Small intestine (tissue), 7 donors: Measurements from ENCODE around the gene HYAL3. TPM values are rescaled to one million over a fixed set of nuclear protein-coding genes. Genes with fewer than 3 reads are reported as not detected.

ENCODE experiments used
- DNase-seq, 2 donors: peaks; one replicate each; pipeline versions ENCODE4 v3.0.0 to v3.0.0-alpha.2; 2013
- FAIRE-seq: peaks from 2 replicates; lab custom pipeline; 2012; peaks lifted over from hg19 to GRCh38; lab: Jason Lieb, UNC
- H3K27ac ChIP-seq, 3 donors: one replicate each; pipeline ENCODE4 v1.5.1; 2013; ENCODE audit warnings: low read length in 2 of 3, mild to moderate bottlenecking in 2 of 3, control low read depth in 1 of 3, inconsistent platforms in 1 of 3, low read depth in 1 of 3, moderate library complexity in 1 of 3
- H3K27me3 ChIP-seq, 3 donors: one replicate each; pipeline ENCODE4 v1.6.1; 2013; ENCODE audit warnings: low read length in 3 of 3, inconsistent platforms in 1 of 3; ENCODE audit not compliant: control insufficient read depth in 3 of 3, insufficient read depth in 3 of 3
- H3K36me3 ChIP-seq, 3 donors: one replicate each; pipeline ENCODE4 v1.6.1; 2013; ENCODE audit warnings: low read length in 3 of 3, inconsistent platforms in 1 of 3, low read depth in 1 of 3, mild to moderate bottlenecking in 1 of 3, moderate library complexity in 1 of 3; ENCODE audit not compliant: control insufficient read depth in 3 of 3, insufficient read depth in 2 of 3
- H3K4me1 ChIP-seq, 3 donors: one replicate each; pipeline ENCODE4 v1.6.1; 2013; ENCODE audit warnings: low read length in 2 of 3, inconsistent platforms in 1 of 3, low read depth in 1 of 3, mild to moderate bottlenecking in 1 of 3, moderate library complexity in 1 of 3; ENCODE audit not compliant: control insufficient read depth in 3 of 3, insufficient read depth in 2 of 3
- H3K4me3 ChIP-seq, 3 donors: one replicate each; pipeline ENCODE4 v1.5.1; 2013; ENCODE audit warnings: low read length in 3 of 3, control low read depth in 1 of 3, inconsistent platforms in 1 of 3, low read depth in 1 of 3, mild to moderate bottlenecking in 1 of 3, moderate library complexity in 1 of 3
- H3K9me3 ChIP-seq, 2 donors: one replicate each; pipeline ENCODE4 v1.6.1; 2013; ENCODE audit warnings: low read depth in 1 of 2, low read length in 1 of 2; ENCODE audit not compliant: control insufficient read depth in 2 of 2, insufficient read depth in 1 of 2
- WGBS, 3 donors: extraction: QIAGEN DNeasy Blood & Tissue Kit; methylation state at CpG; one replicate each; pipeline ENCODE4 v1.1.7; 2013; 5-methylcytosine and 5-hydroxymethylcytosine counted together
- polyA plus RNA-seq, 4 donors: library from polyadenylated mRNA; stranded (reverse) in 3 of 4; unstranded in 1 of 4; fragments of 200-250 nt in 3 of 4; fragments of 120-200 nt in 1 of 4; gene quantifications; one replicate each; pipeline versions ENCODE4 v1.2.1 to v1.2.3, GENCODE V29; 2013
- donor health status: healthy with polysubstance abuse.
- donor health status: control.
- donor health status: control.
- donor health status: Bipolar disorder and iron deficiency.
- donor health status: healthy.

HYAL3 gene
- polyA plus RNA-seq, 4 donors: 1.6 to 4.1 (median 2.5) TPM

GRCh38 chr3:50333744-50334328 lies 34.6 kb upstream of the HYAL3 start:
- DNase-seq (no peak), FAIRE-seq (no peak)
- H3K9me3 ChIP-seq: no peaks in the 10 kb centered on the region
- H3K4me1 ChIP-seq: peaks cover 0 to 23% (median 3%) of the 10 kb centered on the region in 3 donors
- H3K27ac ChIP-seq: peak overlapping the region in 2 of 3 donors; percentile 32 to 81
- 62 to 76% (median 71%) methylated on average over 12 of the region's 12 CpGs for WGBS, 3 donors
- H3K27me3 ChIP-seq: no peaks in the 10 kb centered on the region
- peaks cover 12 to 55% (median 14%) of the 10 kb centered on the region in 3 donors for H3K36me3 ChIP-seq
- H3K4me3 ChIP-seq: no peak overlapping the region

DNA sequence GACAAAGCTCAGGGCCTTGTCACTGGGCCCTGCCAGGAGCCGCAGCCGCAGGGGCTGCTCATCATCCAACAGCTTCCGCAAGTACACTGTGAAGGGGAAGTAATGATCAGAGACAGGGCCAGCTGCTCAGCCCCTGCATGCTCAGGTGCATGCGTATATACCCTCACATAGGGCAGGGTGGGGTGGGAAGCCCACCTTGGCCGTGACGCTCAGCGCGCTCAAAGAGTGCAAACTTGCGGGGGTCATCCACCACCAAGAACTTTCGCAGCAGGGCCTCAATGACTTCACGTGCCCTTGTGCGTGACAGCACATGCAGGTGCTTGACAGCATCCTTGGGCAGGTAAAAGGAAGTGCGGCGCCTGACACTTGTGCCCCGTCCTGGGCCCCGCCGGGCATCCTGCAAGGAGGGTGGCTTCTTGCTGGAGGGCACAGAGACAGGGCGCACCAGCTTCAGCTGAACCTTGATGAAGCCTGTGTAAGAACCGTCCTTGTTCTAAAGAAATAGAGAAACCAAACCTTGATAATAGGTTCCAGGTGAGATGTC lies 32.2 kb upstream of the HYAL3 start:
- FAIRE-seq (no peak), DNase-seq (no peak)
- Histone ChIP-seq H3K36me3 (peaks cover 12 to 66% (median 14%) of the 10 kb centered on the region in 3 donors), H3K4me3 (no peak overlapping the region), H3K4me1 (peaks cover 0 to 35% (median 9%) of the 10 kb centered on the region in 3 donors), H3K27me3 (no peaks in the 10 kb centered on the region), H3K9me3 (no peaks in the 10 kb centered on the region), H3K27ac (no peak overlapping the region)
- 96 to 98% (median 96%) methylated on average over 19 of the region's 19 CpGs for WGBS, 3 donors

DNA sequence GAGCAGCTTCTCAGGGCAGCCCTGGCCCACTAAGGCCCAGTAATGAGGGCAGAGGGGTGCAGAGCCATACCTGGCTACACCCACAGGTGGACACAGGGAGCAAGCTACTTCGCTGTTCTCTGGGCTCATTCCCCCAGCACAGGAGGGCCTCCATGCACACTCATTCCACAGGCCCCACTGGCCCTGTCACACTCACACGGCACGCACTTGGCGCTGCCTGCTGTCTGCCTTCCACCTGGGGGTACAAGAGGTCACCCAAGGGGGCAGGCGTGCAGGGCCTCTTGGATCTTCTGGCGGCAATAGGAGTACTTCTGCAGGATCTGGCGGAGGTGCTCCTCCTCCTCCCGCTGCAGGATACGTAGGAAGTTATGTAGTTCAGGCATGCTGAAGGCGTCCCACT lies 31.1 kb upstream of the HYAL3 start:
- no peak for DNase-seq
- whole genome bisulfite sequencing, 3 donors: 93 to 97% (median 96%) methylated on average over 10 of the region's 10 CpGs

GRCh38 chr3:50327943-50328691 lies 28.9 kb upstream of the HYAL3 start, which contains the start of gene TUSC2:
TSS of gene TUSC2 (minus strand) at chr3:50328223. CDS start at chr3:50328099, 124 bp downstream.
- Histone ChIP-seq H3K9me3 (no peaks in the 10 kb centered on the region), H3K27me3 (no peaks in the 10 kb centered on the region), H3K27ac (peak within 1 kb of the TSS; percentile 64 to 88 (median 67)), H3K36me3 (peaks cover 14 to 70% (median 15%) of the 10 kb centered on the region in 3 donors), H3K4me1 (peaks cover 0 to 32% (median 6%) of the 10 kb centered on the region in 3 donors), H3K4me3 (peak within 1 kb of the TSS; percentile 89 to 95 (median 95))
- 2% methylated on average over 48 to 55 of the region's 55 CpGs for WGBS, 3 donors
- no peak for FAIRE-seq
- DNase-seq: peak; percentile 99

More for the DNA sequence above, 31.1 kb upstream of the HYAL3 start:
- Histone ChIP-seq H3K9me3 (no peaks in the 10 kb centered on the region), H3K27ac (no peak overlapping the region), H3K36me3 (peaks cover 12 to 77% (median 14%) of the 10 kb centered on the region in 3 donors), H3K4me1 (peaks cover 0 to 24% (median 9%) of the 10 kb centered on the region in 3 donors), H3K27me3 (no peaks in the 10 kb centered on the region), H3K4me3 (no peak overlapping the region)
- no peak for FAIRE-seq

DNA sequence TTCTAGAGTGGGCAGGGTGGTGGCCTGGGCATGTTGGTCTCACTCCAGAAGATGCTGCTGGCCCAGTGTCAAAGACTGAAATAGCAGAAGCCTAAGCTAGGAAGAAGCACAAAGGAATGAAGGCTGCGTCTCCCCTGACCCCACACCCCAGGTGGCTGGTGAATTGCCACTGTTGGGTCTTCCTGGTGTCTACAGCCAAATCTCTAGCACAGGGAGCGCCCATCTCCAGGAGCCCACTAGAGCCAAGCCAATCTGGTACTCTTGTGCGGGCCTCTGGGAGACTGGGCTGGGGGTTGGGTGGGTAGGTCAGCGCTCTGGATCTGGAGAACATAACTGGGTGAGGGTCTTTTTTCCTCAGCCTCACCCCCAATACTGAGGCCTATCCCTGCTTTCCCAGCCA lies 27.9 kb upstream of the HYAL3 start:
- Histone ChIP-seq H3K4me1 (peaks cover 0 to 42% (median 6%) of the 10 kb centered on the region in 3 donors), H3K9me3 (no peaks in the 10 kb centered on the region), H3K27ac (peak overlapping the region in 1 of 3 donors; percentile 67), H3K27me3 (no peaks in the 10 kb centered on the region), H3K36me3 (peaks cover 14 to 61% (median 14%) of the 10 kb centered on the region in 3 donors), H3K4me3 (peak overlapping the region; percentile 89 to 95 (median 95))
- WGBS, 3 donors: 56 to 76% (median 74%) methylated on average over 4 of the region's 4 CpGs
- DNase-seq (no peak), FAIRE-seq (no peak)

DNA sequence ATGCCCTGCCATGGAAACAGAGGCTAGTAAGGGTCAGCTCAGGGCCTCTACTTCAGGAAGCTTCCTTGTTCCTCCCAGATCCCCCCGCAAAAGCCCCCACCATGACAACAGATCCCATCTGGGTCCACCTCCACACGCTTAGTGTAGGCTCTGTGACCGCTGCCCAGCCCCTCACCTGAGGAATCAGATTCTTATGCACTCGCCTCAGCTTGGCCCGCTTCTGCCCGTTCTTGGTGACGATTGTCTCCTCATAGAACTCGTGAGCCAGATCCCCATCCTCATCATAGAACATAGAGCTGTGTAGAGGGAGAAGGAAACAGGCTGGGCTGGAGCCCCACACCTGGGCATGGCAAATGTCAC lies 27.0 kb upstream of the HYAL3 start:
- Histone ChIP-seq H3K9me3 (no peaks in the 10 kb centered on the region), H3K36me3 (peaks cover 8 to 51% (median 11%) of the 10 kb centered on the region in 3 donors), H3K4me1 (peaks cover 0 to 46% (median 6%) of the 10 kb centered on the region in 3 donors), H3K27me3 (no peaks in the 10 kb centered on the region), H3K4me3 (no peak overlapping the region), H3K27ac (no peak overlapping the region)
- 90 to 93% (median 91%) methylated on average over 8 of the region's 8 CpGs for WGBS, 3 donors
- FAIRE-seq: no peak
- no peak for DNase-seq

DNA sequence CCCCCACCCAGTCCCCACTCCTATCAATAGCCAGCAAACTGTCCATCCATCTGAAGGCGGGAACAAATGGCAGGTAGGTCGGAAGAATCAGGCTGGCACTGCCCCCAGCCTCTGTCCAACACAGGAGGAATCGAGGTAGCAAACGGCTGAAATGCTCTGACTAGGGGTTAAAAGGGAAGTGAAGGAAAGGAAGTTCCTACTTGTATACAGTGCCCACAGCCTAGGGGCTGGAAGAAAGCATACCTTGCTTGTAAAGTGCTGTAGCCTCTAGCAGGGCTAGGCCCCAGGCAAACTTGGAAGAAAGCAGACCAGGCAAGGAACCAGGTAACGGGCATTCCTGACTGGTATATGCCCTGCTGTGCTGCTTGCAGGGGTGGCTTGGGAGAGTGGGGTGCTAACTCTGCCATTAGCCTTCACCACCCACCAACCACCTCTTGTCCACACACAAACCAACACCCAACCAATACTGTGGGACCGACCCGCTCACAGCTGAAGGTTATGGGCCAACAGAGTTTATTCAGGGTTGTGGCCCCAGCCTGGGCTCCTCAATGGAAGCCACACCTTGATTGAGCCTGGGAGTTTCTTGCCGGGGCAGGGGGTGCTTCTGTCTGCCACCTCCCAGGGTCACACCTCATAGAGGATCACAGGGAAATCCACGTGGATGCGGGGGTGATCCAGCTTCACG lies 26.4 kb upstream of the HYAL3 start:
- Histone ChIP-seq H3K9me3 (no peaks in the 10 kb centered on the region), H3K4me1 (peaks cover 0 to 46% (median 6%) of the 10 kb centered on the region in 3 donors), H3K36me3 (peaks cover 7 to 46% (median 8%) of the 10 kb centered on the region in 3 donors), H3K27me3 (no peaks in the 10 kb centered on the region), H3K27ac (no peak overlapping the region), H3K4me3 (no peak overlapping the region)
- DNase-seq (no peak), FAIRE-seq (no peak)
- 81 to 89% (median 85%) methylated on average over 11 of the region's 11 CpGs for WGBS, 3 donors

GRCh38 chr3:50325113-50325480 lies 25.9 kb upstream of the HYAL3 start:
- Histone ChIP-seq H3K4me3 (no peak overlapping the region), H3K27me3 (no peaks in the 10 kb centered on the region), H3K9me3 (no peaks in the 10 kb centered on the region), H3K27ac (peak overlapping the region in 1 of 3 donors; percentile 17), H3K36me3 (peaks cover 2 to 45% (median 3%) of the 10 kb centered on the region in 3 donors), H3K4me1 (peaks cover 0 to 50% (median 7%) of the 10 kb centered on the region in 3 donors)
- WGBS, 3 donors: 82 to 87% (median 83%) methylated on average over 2 of the region's 2 CpGs
- FAIRE-seq (no peak), DNase-seq (no peak)
